ENCODE results near the gene MAGEA9B.
A peak's percentile ranks its signal among the peaks of the same experiment; 100 is the strongest.
"Not testable (repeated sequence)": the region's sequence is repeated elsewhere in the genome, so short reads cannot be mapped to it uniquely, and the experiment has no call there.

MAGEA9B gene

GRCh38 chrX:149540131-149540620, 47.1 kb downstream of the MAGEA9B start:
- FAIRE-seq (no peak), DNase-seq (ENCODE audit: extremely low spot score, insufficient read length, low read depth) (peak; percentile 58)

- peak; percentile 58 for DNase-seq (ENCODE audit: extremely low spot score, insufficient read length, low read depth)
- peak; percentile 100 for FAIRE-seq
These were observed 47.8 kb downstream of the MAGEA9B start for GRCh38 chrX:149539283-149540130.

- not testable (repeated sequence) for DNase-seq (ENCODE audit: extremely low spot score, insufficient read length, low read depth)
- peak; percentile 54 for FAIRE-seq
These were observed 49.8 kb downstream of the MAGEA9B start for GRCh38 chrX:149537474-149537873.

- not testable (repeated sequence) for DNase-seq (ENCODE audit: extremely low spot score, insufficient read length, low read depth)
- FAIRE-seq: peak; percentile 73
These were observed 52.2 kb downstream of the MAGEA9B start for GRCh38 chrX:149534926-149535602.

- FAIRE-seq: not testable (repeated sequence)
These were observed 53.3 kb downstream of the MAGEA9B start for GRCh38 chrX:149533999-149534398.

GRCh38 chrX:149532868-149533267, 54.4 kb downstream of the MAGEA9B start:
- DNase-seq (ENCODE audit: extremely low spot score, insufficient read length, low read depth); FAIRE-seq: not testable (repeated sequence)

More at GRCh38 chrX:149533999-149534398, 53.3 kb downstream of the MAGEA9B start:
- not testable (repeated sequence) for DNase-seq (ENCODE audit: extremely low spot score, insufficient read length, low read depth)
